Calu3 (cell line): ENCODE results near the gene OR6C1. TPM values are rescaled to one million over a fixed set of nuclear protein-coding genes. Genes with fewer than 3 reads are reported as not detected.

Experiments
- Bru-seq: library from RNA; stranded (reverse); fragments of 400-500 nt; gene quantifications from one replicate; lab custom pipeline; 2021; lab: Mats Ljungman, UMichigan
- BruChase-seq, 2 experiments: library from RNA; stranded (reverse); fragments of 400-500 nt; gene quantifications; one replicate each; lab custom pipeline; 2021; lab: Mats Ljungman, UMichigan
- BruUV-seq: library from RNA; stranded (reverse); fragments of 400-500 nt; replicated peaks from 2 replicates; lab custom pipeline; 2021; lab: Mats Ljungman, UMichigan
- CTCF ChIA-PET: fragments of 300-600 bp; sonication (Branson Sonifier 250); formaldehyde crosslinking; loops from one replicate; lab custom pipeline; 2022; ENCODE audit warnings: antibody characterized with exemption; lab: Charles Lee
- DNase-seq: peaks from one replicate; pipeline ENCODE4 v3.0.0; 2022
- H3K27ac Mint-ChIP-seq: one replicate; pipeline ENCODE4 v1.8.0; 2022; ENCODE audit warnings: mixed read lengths; ENCODE audit not compliant: unreplicated experiment
- H3K27me3 Mint-ChIP-seq: one replicate; pipeline ENCODE4 v1.8.0; 2022; ENCODE audit warnings: mixed read lengths; ENCODE audit not compliant: unreplicated experiment
- H3K36me3 Mint-ChIP-seq: one replicate; pipeline ENCODE4 v1.8.0; 2022; ENCODE audit warnings: mild to moderate bottlenecking, moderate library complexity, mixed read lengths; ENCODE audit not compliant: insufficient read depth, unreplicated experiment
- H3K4me1 Mint-ChIP-seq: one replicate; pipeline ENCODE4 v1.8.0; 2022; ENCODE audit warnings: mild to moderate bottlenecking, low read depth, mixed read lengths; ENCODE audit not compliant: unreplicated experiment
- H3K4me3 Mint-ChIP-seq: one replicate; pipeline ENCODE4 v1.8.0; 2022; ENCODE audit warnings: mild to moderate bottlenecking, low read depth, moderate library complexity, mixed read lengths; ENCODE audit not compliant: unreplicated experiment
- H3K9me3 Mint-ChIP-seq: one replicate; pipeline ENCODE4 v1.8.0; 2022; ENCODE audit warnings: low read depth, mixed read lengths; ENCODE audit not compliant: unreplicated experiment
- intact Hi-C: fragments of 100-400 bp; cut with micrococcal nuclease; formaldehyde crosslinking; loops from one replicate; pipeline ENCODE4 v1.10.0; 2022; ENCODE audit not compliant: unreplicated experiment
- long read RNA-seq: library from polyadenylated mRNA; stranded (forward); transcript quantifications from one replicate; pipeline ENCODE4 v2.0.0, GENCODE V29; 2022
- total RNA-seq: library from RNA; stranded (reverse); gene quantifications from 2 replicates; pipeline ENCODE4 v1.2.3, GENCODE V29; 2022
- TF ChIP-seq, protein P1 (sequence below): fragments of 200-600 bp; IDR thresholded peaks from one replicate; pipeline ENCODE4 v1.8.0; 2022; ENCODE audit warnings: antibody characterized with exemption; ENCODE audit not compliant: unreplicated experiment

The OR6C1 gene
- total RNA-seq = not detected in 2 replicates
- not detected for Bru-seq, nascent RNA
- BruChase-seq, experiment 1, labeled RNA remaining after a 6-hour chase = not detected
- not detected for BruChase-seq, experiment 2, labeled RNA remaining after a 2-hour chase
- long read RNA-seq = 0 reads

DNA sequence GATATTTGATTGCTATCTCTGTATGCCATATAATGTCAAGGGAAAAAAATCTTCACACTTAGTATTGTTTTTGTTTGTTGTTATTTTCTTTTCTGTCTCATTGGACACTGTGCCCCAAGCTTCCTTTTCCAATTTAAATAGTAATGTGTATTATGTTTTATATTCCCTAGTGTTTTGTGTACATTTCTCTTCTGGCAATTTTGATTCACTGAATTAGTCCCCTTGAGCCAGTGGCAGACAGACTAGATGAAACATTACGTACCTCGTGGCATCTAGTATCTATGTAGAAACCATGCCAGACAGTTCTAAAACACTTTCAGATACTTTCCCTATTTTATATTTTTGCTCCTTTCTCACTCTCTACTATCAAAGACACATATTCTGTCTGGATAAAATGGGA, at the start of gene OR6C1:
OR6C1 (plus strand) TSS at position 301 of the 400 bp plus-strand sequence. CDS start 6,257 bp downstream, outside the sequence.
- Mint-ChIP-seq H3K4me1 (no peaks in the 10 kb centered on the region), H3K4me3 (no peak within 1 kb of the TSS), H3K9me3 (peaks cover under 1% of the 10 kb centered on the region), H3K36me3 (no peaks in the 10 kb centered on the region), H3K27me3 (no peaks in the 10 kb centered on the region), H3K27ac (no peak within 1 kb of the TSS)
- intact Hi-C loops = no loop called here
- TF ChIP-seq, protein P1, sequence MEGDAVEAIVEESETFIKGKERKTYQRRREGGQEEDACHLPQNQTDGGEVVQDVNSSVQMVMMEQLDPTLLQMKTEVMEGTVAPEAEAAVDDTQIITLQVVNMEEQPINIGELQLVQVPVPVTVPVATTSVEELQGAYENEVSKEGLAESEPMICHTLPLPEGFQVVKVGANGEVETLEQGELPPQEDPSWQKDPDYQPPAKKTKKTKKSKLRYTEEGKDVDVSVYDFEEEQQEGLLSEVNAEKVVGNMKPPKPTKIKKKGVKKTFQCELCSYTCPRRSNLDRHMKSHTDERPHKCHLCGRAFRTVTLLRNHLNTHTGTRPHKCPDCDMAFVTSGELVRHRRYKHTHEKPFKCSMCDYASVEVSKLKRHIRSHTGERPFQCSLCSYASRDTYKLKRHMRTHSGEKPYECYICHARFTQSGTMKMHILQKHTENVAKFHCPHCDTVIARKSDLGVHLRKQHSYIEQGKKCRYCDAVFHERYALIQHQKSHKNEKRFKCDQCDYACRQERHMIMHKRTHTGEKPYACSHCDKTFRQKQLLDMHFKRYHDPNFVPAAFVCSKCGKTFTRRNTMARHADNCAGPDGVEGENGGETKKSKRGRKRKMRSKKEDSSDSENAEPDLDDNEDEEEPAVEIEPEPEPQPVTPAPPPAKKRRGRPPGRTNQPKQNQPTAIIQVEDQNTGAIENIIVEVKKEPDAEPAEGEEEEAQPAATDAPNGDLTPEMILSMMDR = no peak
- no TSS peak for BruUV-seq
- CTCF ChIA-PET = no interaction called here
- DNase-seq = no peak

DNA sequence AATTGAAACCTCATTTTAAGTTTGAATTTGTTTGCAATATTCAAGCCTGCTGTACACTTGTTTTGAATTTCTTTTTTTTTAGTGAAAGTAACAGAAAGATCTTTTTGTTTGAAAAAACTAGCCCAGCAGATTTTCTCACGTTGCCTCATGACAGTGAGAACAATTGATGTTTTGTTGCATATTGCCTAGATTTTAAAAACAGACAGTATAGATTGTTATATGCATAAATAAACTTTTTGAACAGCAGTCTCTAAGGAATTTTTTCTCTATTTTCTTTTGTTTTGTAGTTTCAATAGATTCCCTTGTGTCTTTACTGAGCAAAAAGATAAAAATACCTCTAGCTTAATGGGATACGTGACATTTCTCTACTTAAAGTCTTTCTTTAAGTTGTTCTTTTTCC, 33.2 kb upstream of the OR6C1 start:
- Mint-ChIP-seq H3K27me3 (peaks cover 15% of the 10 kb centered on the region), H3K27ac (no peak overlapping the region), H3K9me3 (no peaks in the 10 kb centered on the region), H3K36me3 (no peaks in the 10 kb centered on the region), H3K4me3 (no peak overlapping the region), H3K4me1 (no peaks in the 10 kb centered on the region)
- TF ChIP-seq, protein P1 = no peak
- DNase-seq = no peak
- CTCF ChIA-PET = no interaction called here
- no TSS peak for BruUV-seq
- intact Hi-C loops = no loop called here

DNA sequence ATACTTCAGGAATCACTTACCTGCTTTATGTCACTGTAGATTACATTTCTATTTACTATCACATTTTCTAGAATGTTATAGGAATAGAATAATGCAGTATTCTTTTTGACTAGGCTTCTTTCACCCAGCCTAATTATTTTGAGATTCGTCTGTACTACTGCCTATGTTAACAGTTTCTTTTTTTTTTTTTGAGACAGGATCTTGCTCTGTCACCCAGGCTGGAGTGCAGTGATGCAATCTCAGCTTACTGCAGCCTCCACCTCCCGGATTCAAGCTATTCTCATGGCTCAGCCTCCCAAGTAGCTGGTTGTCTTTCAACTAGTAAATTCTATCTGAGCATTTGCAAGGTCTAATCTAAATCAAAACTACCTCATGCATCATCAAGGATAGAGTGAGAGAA, 24.1 kb upstream of the OR6C1 start:
- no peak for DNase-seq
- BruUV-seq = no TSS peak
- CTCF ChIA-PET = no interaction called here
- Mint-ChIP-seq H3K4me1 (no peaks in the 10 kb centered on the region), H3K27ac (no peak overlapping the region), H3K4me3 (no peak overlapping the region), H3K36me3 (no peaks in the 10 kb centered on the region), H3K27me3 (peaks cover 13% of the 10 kb centered on the region), H3K9me3 (no peaks in the 10 kb centered on the region)
- intact Hi-C loops = no loop called here
- TF ChIP-seq, protein P1 = no peak

DNA sequence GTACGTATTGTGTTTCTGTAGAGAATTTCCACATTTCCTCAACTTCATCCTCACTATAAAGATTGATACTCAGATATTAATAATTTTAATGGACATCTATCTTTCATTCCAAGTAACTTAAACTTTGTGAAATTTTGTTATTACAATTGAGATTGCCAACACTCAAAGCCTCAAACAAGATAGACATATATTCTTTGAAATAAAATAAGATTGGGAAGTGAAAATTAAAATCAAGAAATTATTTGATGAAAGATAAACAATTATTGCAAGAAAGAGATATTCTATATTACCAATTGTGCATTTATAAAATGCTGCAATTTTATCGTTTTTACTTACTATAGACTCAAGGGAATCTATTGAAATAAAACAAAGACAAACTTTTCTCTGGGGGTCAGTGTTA, 17.7 kb upstream of the OR6C1 start, which contains the start of gene OR6C6:
OR6C6 (minus strand) TSS at position 101 of the 400 bp plus-strand sequence. CDS start 1,337 bp downstream, outside the sequence.
- H3K9me3 Mint-ChIP-seq = no peaks in the 10 kb centered on the region
- no peaks in the 10 kb centered on the region for H3K4me1 Mint-ChIP-seq
- H3K27ac Mint-ChIP-seq = no peak within 1 kb of the TSS
- no peak for DNase-seq
- TF ChIP-seq, protein P1 = no peak
- CTCF ChIA-PET = interaction anchor here (0.6 kb wide), 1 partner anchor 51 kb away, joined by 3 read pairs; no protein-coding TSS in a partner anchor
- H3K36me3 Mint-ChIP-seq = no peaks in the 10 kb centered on the region
- no peak within 1 kb of the TSS for H3K4me3 Mint-ChIP-seq
- H3K27me3 Mint-ChIP-seq = peaks cover 14% of the 10 kb centered on the region
- no TSS peak for BruUV-seq
- intact Hi-C loops = no loop called here
